ENCODE data around the gene WDR18.
"Not testable (repeated sequence)": the region's sequence is repeated elsewhere in the genome, so short reads cannot be mapped to it uniquely, and the experiment has no call there.

Gene WDR18

DNA sequence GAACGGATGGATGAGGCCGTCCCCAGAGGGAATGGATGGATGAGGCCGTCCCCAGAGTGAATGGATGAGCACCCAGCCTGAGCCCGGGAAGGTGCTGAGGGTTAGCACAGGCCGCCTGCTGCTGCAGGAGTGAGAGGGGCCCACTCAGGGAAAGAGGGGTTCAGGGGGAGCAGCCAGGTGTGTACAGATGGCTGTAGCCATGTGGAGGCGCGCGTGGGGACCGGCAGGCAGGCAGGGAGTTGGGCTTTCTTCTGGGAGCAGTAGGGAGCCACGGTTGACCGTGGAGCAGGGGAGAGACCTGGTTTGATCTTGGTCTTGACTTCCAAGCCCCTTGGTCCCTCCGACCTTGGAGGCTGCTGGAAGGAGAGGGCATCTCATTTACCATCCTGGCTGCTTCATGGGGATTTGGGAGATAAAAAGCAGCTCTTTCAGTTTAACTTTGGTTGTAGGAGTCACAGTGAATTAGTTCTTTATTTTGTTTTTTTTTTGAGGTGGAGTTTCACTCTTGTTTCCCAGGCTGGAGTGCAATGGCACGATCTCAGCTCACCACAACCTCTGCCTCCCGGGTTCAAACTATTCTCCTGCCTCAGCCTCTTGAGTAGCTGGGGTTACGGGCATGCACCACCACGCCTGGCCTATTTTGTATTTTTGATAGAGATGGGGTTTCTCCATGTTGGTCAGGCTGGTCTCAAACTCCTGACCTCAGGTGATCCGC is 33.6 kb upstream of the WDR18 start:
- DNase-seq = no peak

DNA sequence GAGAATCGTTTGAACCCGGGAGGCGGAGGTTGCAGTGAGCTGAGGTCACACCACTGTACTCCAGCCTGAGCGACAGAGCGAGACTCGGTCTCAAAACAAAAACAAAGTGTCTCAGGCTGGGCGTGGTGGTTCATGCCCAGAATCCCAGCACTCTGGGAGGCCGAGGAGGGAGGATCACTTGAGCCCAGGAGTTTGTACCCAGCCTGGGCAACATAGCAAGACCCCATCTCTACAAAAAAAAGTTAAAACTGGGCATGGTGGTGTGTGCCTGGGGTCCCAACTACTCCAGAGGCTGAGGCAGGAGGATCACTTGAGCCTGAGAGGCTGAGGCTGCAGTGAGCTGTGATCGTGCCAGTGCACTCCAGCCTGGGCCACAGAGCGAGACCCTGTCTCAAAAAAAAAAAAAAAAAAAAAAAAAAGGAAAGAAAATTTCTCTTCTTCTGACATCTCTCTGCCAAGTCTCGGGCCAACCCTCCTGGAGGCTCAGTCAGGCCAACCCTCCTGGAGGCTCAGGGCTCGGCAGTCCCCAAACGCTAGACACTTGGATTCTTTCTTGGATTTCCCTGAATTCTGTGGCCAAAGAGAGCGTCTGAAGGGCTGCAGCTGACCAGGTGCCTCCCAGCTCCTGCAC is 32.0 kb upstream of the WDR18 start:
- DNase-seq = no peak

DNA sequence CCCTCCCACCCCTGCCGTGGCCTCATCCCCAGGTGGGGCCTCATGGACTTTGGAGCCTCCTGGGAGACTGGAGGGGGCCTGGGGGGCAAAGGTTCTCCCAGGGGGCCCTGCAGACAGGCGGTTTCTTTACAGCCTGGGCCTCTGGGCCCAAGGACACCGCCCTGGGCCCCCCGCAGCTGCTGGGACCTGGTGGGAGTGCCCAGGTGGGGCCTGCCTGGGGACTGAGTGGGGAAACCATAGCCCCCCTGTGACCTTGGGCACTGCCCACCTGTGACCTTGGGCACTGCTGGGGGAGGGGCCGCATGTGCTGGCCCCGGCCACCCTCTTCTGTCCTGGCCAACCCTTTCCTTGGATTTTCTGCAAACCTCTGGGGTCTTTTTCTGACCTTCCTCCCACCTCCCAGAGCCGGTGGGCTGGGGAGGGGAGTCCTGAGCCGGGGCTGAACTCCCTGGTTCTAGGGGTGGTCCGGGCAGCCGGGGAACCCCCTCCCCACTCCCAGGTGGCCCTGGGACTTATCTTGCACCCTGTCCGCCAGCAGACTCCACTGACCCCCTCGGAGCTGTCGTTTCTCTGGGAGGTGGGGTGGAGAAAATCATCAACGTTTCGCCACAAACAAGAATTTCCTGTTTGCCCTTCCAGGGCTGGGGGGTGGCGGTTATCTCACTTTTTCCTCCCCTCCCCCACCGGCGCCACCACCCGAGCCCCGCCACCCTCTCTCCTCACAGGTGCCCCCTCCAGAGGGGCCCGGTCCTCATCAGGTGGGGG is 31.3 kb upstream of the WDR18 start:
- no peak for DNase-seq

DNA sequence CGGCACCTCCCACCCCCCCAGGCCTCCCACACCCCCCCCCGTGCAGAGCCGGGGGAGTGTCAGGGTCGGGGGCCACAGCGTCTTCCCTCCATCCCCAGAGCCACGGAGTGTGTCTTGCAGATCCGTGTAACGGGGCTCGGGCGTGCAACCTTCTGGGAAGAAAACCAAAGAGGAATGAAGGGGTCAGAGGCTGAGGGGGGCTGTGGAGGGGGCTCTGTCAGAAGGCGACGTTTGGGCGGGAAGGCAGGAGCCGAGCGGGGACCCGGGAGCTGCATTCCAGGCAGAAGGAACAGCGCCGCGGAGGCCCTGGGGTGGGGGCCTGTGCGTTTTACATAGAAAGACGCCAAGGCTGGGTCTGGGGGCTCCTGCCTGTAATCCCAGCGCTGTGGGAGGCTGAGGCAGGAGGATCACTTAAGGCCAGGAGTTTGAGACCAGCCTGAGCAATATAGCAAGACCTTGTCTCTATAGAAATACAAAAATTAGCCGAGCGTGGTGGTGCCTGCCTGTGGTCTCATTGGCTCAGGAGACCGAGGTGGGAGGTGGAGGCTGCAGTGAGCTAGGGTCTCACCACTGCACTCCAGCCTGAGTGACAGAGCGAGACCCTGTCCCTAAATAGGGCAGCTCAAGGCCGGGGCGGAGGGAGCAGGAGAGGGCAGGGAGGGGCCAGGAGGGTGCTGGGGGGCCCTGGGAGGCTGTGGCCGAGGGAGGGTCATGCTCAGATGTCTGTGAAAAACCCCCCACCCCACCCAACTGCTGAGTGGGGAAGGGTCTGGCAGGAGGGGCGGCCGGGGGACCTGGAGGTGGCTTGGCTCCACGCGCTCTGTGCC is 30.5 kb upstream of the WDR18 start:
- no peak for DNase-seq

DNA sequence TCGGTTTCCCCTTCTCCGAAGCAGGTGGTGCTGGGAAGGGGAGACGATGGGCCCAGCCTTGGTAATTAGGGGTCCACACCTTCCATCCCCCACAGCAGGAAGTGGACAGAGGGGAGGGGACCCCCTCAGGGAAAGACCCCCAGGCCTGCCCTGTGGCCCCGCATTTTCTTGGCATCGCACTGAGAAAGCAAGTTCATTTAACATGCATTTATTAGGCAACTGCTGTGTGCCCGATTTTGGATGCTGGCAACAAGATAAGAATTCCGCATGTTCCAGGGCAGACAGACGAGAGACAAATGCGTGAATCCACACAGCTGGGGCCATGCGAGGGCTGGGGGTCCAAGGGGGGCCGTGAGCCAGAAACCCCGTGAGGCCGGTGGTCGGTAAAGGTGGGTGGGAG is 29.9 kb upstream of the WDR18 start:
- DNase-seq = no peak

DNA sequence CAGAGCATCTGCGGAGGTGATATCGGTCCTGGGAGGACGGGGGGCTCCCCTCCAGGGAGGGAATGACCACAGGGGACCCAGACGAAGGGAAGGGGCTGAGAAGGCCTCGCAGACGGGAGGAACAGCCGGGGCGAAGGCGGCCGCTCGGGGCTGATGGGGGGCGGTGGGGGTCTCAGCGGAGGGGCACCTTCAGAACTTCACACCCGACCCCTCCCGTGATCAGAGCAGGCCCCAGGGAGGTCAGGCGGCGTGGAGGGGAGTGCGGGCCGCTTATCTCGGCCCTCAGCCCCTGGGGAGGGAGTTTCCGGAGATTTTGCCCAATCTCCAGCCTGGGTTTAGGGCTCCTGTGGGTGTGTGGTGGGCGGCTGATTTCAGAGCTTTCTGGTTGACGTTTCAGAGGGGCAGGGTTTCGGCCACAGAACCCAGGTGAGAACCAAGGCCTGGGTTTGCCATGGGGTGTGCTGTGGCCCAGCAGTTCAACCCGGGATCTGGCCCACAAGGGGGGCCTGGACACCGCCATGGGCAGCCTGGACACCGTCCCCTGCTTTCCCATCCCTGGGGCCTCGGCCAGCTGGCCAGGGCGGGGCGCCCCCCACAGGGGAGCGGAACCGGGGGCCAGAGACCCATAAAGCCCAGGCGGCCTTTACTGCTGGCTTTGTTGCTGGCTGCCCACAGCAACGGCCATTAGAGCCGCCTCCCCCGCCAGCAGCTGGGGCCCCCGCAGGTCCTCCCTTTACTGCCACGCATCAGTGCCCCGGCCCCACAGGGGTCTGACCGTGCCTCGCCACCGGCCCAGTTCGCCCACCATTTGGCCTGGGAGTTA is 29.3 kb upstream of the WDR18 start:
- DNase-seq = no peak

DNA sequence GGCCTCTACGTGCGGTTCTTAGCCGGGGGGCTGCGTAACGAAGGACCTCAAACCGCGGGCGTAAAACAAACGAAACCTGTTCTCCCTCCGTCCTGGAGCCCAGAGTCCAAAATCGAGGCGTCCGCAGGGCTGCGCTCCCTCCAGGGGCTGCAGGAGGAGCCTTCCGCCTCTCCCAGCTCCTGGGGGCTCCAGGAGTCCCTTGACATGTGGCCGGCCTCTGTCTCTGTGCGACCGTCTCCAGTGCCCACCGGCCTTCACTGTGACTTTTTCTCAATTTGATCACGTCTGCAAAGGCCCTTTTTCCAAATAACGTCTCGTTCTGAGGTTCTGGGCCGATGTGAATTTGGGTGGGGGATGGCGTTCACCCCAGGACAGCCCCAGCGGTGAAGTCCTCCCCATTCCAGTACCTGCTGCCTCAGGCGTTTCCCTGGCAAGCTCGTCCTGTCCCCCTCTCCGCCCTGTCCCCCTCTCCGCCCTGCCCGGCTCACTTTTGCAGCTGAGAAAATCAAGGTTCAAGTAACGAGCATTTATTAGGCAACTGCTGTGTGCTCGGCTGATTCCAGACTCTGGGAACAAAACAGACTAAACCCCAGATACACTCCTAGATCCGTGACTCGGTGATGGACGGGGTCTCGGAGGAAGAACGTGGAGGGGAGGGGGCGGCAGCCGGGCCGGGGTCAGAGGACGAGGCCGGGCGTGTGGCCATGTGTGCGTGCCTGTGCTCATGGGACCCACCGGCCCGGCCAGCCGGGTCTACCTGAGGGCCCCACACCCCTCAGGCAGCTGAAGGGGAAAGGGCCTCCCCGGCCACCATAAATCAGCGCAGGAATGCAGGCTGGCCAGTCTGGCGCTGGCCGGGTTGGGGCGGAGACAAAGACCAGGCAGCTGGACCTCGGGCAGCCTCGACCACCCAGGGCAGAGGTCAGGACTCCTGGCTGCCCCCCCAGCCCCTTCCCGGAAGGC is 28.1 kb upstream of the WDR18 start:
- DNase-seq = no peak

DNA sequence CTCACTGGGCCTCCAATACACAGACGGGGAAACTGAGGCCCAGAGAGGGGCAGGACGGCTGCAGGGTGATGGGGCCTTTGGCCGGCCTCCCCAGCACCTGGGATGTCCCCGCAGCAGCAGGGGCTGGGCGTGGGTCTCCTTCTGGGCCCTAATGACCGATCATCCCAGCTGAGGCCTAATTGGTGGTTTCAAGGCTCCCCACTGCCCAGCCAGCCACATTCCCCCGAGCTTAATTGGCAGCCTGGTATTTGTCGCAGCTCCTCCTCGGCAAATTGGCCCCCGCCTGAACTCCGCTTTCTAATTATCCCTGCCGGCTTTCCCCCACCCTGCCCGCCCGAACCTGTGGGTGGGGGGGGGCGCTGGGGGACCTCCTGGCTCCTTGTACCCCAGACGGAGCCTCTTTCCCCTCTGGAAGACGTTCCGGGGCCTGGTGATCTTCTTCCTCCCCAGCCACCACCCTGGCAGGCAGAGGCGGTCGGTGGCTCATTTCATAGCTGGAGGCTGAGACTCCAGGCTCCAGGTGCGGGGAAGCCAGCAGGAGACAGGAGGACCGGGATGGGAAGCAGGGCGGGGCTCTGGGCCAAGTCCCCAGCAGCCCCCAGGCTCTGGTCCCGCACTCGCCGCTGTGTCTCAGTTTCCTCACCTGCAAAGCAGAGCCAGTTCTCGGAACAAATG is 27.2 kb upstream of the WDR18 start:
- no peak for DNase-seq

DNA sequence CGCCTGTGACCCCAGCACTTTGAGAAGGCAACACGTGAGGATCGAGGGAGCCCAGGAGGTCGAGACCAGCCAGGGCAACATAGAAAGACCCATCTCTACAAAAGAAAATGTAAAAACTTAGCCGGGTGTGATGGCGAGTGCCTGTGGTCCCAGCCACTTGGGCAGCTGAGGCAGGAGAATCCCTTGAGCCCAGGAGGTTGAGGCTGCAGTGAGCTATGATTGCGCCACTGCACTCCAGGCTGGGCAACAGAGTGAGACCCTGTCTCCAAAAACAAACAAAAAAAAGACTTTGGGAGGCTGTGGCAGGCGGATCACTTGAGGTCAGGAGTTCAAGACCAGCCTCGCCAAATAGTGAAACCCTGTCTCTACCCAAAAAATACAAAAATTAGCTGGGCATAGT is 26.6 kb upstream of the WDR18 start:
- not testable (repeated sequence) for DNase-seq

DNA sequence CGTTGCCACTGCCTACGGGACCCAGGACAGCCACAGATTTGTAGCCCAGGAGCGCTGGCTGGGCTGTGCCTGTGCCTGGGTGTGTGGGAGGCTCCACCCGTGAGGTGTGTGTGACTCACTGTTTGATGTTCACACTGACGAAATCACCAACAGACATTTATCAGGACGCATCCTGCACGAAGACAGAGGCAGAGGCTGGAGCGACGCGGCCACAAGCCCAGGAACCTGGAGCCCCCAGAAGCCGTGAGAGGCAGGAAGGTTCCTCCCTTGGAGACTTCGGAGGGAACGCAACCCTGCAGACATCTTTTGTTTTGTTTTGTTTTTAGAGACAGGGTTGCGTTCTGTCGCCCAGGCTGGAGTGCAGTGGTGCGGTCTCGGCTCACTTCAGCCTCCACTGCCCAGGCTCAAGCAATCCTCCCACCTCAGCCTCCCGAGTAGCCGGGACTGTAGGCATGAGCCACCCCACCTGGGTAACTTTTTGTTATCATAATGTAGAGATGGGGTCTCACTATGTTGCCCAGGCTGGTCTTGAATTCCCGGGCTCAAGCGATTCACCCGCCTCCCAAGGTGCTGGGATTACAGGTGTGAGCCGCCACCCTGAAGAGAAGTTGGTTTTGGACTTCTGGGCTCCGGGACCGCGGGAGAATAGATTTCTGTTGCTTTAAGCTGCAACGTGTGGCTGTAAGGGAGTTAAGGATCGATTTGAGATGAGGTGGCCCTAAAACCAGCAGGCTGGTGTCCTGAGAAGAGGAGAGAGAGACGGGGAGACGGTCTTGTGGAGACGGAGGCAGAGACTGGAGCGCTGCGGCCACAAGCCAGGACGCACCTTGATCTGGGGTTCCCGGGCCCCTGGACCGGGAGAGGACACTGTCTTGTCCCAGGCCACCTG is 24.9 kb upstream of the WDR18 start:
- no peak for DNase-seq

DNA sequence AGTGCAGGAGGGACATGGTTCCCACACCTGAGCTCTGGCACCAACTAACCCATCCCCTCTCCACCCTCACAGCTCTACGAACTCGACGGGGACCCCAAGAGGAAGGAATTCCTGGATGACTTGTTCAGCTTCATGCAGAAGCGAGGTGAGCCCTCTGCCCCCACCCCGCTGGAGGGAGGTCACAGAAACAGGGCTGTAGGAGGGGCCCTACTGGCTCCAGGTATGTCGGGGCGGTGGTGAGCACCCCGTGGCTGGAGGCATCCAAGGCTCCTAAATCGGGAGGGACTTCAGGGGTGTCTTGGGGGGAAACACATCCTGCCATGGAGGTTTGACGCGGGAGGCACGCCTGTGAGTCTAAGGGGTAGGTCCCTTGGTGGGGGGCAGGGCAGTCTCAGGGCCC is 24.1 kb upstream of the WDR18 start:
- DNase-seq = no peak

DNA sequence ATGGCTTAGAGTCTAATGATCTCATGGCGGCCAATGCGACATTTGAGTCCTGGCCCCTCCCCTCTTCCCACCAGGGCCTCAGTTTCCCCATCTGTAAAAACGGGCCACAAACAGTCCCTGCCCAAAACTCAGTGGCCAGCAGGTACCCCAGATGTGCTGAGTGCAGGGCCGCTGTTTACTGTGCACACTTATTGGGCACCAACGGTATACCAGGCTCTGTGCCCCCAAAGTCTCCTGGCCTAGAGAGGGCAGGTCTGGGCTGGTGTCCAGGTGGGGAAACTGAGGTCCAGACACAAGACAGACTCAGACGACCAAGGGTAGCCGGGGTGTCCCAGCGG is 23.6 kb upstream of the WDR18 start:
- DNase-seq = no peak

DNA sequence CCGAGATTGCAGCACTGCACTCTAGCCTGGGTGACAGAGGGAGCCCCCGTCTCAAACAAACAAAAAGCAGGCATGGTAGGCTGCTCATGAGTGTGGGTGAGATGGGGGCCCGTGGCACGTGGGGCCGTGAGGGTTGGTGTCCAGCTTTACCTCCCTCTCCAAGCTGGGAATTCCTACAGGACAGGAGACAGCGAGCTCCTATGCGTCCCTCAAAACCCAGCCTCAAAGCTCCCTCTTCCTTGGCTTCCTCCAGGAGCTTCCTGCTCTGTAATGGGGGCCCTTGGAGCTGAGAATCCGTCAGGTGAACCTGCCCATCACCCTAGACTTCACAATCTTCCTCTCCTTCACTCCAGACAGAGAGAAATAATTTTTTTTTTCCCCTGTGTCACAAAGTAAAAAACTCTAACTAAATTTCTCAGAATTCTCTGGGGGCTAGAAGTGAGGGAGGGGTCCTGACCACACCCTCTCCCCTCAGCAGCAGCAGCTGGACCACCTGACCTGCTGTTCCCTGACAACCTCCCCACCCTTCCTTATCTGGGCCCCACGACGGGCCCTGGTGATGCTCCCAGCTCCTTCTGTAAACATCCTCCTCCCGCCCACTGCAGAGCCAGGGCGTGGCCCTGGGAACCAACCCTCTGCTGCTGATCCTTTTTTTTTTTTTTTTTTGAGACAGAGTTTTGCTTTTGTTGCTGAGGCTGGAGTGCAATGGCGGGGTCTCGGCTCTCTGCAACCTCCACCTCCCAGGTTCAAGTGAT is 22.1 kb upstream of the WDR18 start:
- DNase-seq = no peak

DNA sequence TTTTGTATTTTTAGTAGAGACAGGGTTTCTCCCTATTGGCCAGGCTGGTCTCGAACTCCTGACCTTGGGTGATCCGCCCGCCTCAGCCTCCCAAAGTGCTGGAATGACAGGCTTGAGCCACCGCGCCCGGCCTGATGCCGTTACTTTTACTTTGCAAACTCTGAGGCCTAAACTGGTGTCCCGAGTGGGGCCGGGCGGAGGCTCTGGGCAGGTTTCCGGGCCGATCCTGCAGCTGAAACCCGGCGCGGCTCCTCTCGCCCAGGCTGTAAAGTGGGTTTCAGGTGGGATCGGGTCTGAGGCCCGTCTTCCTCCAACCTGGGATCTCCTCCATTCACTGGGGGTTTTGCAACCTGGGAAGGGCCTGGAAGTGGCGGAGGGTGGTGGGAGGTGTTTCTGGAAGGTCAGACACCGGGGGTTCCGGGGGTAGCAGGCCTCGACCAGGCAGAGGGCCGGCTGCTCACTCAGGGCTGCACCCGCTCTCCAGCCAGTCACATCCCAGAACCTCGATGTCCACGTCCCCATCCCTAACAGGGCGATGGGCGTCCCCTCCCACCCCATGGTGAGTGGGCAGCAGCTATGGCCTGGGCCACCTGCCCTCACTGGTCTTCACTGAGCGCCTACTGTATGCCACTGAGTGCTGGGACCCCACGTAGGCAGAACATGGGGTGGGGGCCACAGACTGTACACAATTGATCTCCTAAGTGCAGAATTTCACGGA is 21.3 kb upstream of the WDR18 start:
- no peak for DNase-seq

DNA sequence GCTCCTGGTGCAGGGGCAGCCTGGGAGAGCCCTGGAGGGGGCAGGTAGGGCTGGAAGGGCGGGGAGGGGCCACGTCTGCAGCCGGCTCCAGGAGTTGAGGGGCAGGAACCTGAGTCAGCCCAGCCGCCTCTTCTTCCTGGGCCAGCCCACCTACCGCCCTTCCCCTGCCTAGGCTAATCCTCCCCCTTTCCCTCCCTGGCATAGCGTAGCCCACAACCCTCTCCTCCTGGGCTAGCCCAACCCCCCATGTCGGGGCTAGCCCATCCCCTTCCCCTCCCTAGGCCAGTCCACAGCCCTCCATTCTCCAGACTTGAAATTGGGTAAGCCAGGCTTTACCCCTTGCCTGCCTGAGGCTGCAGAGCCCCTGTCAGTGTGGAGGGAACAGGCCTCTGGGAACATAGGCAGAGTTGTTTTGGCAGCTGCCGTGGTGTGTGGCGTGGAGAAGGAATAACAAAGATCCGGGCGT is 20.6 kb upstream of the WDR18 start:
- DNase-seq = no peak

DNA sequence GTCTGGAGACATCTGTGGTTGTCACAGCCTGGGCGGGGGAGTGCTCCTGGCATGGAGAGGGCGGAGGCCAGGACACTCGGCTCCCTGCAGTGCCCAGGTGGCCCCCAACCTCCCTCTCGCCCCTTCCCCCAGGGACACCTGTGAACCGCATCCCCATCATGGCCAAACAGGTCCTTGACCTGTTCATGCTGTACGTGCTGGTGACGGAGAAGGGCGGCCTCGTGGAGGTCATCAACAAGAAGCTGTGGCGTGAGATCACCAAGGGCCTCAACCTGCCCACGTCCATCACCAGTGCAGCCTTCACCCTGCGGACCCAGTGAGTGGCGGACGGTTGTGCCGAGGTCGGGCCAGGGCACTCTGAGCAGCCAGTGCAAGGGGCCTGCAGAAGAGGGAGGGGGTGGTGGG is 20.0 kb upstream of the WDR18 start:
- DNase-seq = no peak

DNA sequence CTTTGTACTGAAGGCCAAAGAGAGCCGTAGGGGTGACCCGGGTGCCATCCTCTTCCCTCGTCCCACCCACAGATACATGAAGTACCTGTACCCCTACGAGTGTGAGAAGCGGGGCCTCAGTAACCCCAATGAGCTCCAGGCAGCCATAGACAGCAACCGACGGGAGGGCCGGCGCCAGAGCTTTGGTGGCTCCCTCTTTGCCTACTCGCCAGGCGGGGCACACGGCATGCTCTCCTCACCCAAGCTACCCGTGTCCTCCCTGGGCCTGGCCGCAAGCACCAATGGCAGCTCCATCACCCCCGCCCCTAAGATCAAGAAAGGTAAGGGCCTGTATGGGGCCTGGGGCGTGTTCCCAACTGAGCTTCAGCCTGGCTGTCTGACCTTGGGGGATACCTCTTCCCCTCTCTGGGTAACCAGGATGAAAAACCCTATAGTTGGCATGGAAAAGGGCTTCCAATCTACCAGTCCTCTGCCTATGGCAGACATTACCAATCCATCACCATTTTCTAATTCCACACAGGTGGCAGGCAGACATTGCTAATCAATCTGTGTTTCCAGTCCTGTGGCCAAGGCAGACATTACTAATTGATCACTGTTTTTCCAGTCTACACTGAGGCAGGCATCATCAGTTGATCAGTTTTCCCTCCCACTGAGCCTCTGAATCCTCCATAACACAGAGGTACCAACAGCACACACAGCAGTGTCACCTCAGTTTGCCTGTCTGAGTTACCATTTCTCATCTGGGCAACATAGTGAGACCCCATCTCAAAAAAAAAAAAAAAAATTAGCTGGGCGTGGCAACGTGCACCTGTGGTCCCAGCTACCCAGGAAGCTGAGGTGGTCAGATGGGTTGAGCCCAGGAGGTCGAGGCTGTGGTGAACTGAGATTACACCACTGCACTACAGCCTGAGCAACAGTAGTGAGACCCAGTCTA is 19.1 kb upstream of the WDR18 start:
- no peak for DNase-seq
